HCEC 1CT (cell line): Measurements from ENCODE around the gene NEO1.

Experiments used
- DNase-seq: peaks from one replicate; pipeline ENCODE4 v3.0.0-alpha.2; 2017

The NEO1 gene

GRCh38 chr15:73331991-73332925, 280.0 kb downstream of the NEO1 start:
- DNase-seq, result no peak

GRCh38 chr15:73333001-73333400, 280.7 kb downstream of the NEO1 start:
- DNase-seq, result no peak

- DNase-seq, result no peak
These were observed 281.8 kb downstream of the NEO1 start for GRCh38 chr15:73334086-73334485.

GRCh38 chr15:73335026-73335425, 282.8 kb downstream of the NEO1 start:
- DNase-seq, result no peak

- DNase-seq, result no peak
These were observed 283.2 kb downstream of the NEO1 start for GRCh38 chr15:73335471-73335870.

- DNase-seq, result no peak
These were observed 284.5 kb downstream of the NEO1 start for GRCh38 chr15:73336756-73337155.

- no peak for DNase-seq
These were observed 284.9 kb downstream of the NEO1 start for GRCh38 chr15:73337187-73337586.

GRCh38 chr15:73338058-73338457, 285.8 kb downstream of the NEO1 start:
- DNase-seq, result no peak

- DNase-seq, result no peak
These were observed 286.5 kb downstream of the NEO1 start for GRCh38 chr15:73338606-73339374.

- no peak for DNase-seq
These were observed 288.4 kb downstream of the NEO1 start for GRCh38 chr15:73340502-73341192.

GRCh38 chr15:73341886-73342600, 289.8 kb downstream of the NEO1 start:
- no peak for DNase-seq

- DNase-seq, result peak; percentile 7
These were observed 291.8 kb downstream of the NEO1 start for GRCh38 chr15:73344056-73344455.

GRCh38 chr15:73345658-73346057, 293.4 kb downstream of the NEO1 start:
- no peak for DNase-seq

GRCh38 chr15:73346735-73347312, 294.6 kb downstream of the NEO1 start:
- DNase-seq, result no peak

- no peak for DNase-seq
These were observed 296.9 kb downstream of the NEO1 start for GRCh38 chr15:73349191-73349590.

GRCh38 chr15:73352082-73352481, 299.8 kb downstream of the NEO1 start:
- DNase-seq, result no peak

GRCh38 chr15:73353734-73354133, 301.5 kb downstream of the NEO1 start:
- no peak for DNase-seq

GRCh38 chr15:73354241-73354640, 302.0 kb downstream of the NEO1 start:
- DNase-seq, result no peak
